DND-41 (cell line): ENCODE measurements around the gene HYI.

Experiments used
- CTCF ChIP-seq: IDR thresholded peaks from 2 replicates; pipeline ENCODE4 v1.5.1; 2012; ENCODE audit warnings: borderline replicate concordance, low read length, moderate library complexity, mild to moderate bottlenecking; ENCODE audit not compliant: poor library complexity, severe bottlenecking; ENCODE audit errors: extremely low read depth
- EZH2 ChIP-seq: IDR thresholded peaks from 3 replicates; pipeline ENCODE4 v1.6.1; 2012; ENCODE audit warnings: borderline replicate concordance, low read depth, mild to moderate bottlenecking, moderate library complexity, low read length, inconsistent platforms; ENCODE audit not compliant: severe bottlenecking

- TF ChIP-seq CTCF, result no peak
- no peak for TF ChIP-seq EZH2
Observed at GRCh38 chr1:43455213-43455889, 1.6 kb upstream of the HYI start.
